Natural killer cell (primary cell): Measurements from ENCODE around the gene RPL10L. TPM values are rescaled to one million over a fixed set of nuclear protein-coding genes. Genes with fewer than 3 reads are reported as not detected.

Source experiments
- ATAC-seq, 3 donors: fragments of 150-1000 bp in 2 of 3; fragments of 200-7000 bp in 1 of 3; cut with Tn5 transposase; 1 replicate in 1 of 3; 2 replicates in 2 of 3; pipeline ENCODE4 v1.10.0; 2021; ENCODE audit warnings: mild to moderate bottlenecking in 2 of 3, moderate library complexity in 2 of 3
- DNase-seq, 2 donors: peaks; one replicate each; pipeline versions ENCODE4 v3.0.0 to v3.0.0-alpha.2; 2013 to 2021; ENCODE audit warnings: mixed read lengths in 1 of 2
- H3K27ac ChIP-seq: one replicate; pipeline ENCODE4 v1.5.1; 2013; ENCODE audit warnings: mild to moderate bottlenecking, low read length
- H3K27me3 ChIP-seq: one replicate; pipeline ENCODE4 v1.6.1; 2013; ENCODE audit warnings: low read length; ENCODE audit not compliant: control insufficient read depth, insufficient read depth
- H3K36me3 ChIP-seq: one replicate; pipeline ENCODE4 v1.6.1; 2013; ENCODE audit warnings: low read length; ENCODE audit not compliant: control insufficient read depth, insufficient read depth
- H3K4me1 ChIP-seq: one replicate; pipeline ENCODE4 v1.6.1; 2013; ENCODE audit warnings: low read length; ENCODE audit not compliant: control insufficient read depth, insufficient read depth
- H3K4me3 ChIP-seq: one replicate; pipeline ENCODE4 v1.5.1; 2013; ENCODE audit warnings: low read length
- H3K9me3 ChIP-seq: one replicate; pipeline ENCODE4 v1.6.1; 2013; ENCODE audit warnings: low read length; ENCODE audit not compliant: control insufficient read depth, insufficient read depth
- H3K27ac Mint-ChIP-seq, 2 donors: one replicate each; pipeline ENCODE4 v1.8.0; 2022; ENCODE audit warnings: mild to moderate bottlenecking in 2 of 2, mixed read lengths in 2 of 2, moderate library complexity in 1 of 2
- H3K27me3 Mint-ChIP-seq, 2 donors: one replicate each; pipeline ENCODE4 v1.8.0; 2022; ENCODE audit warnings: low read depth in 2 of 2, mixed read lengths in 2 of 2
- H3K36me3 Mint-ChIP-seq: one replicate; pipeline ENCODE4 v1.8.0; 2022; ENCODE audit warnings: mixed read lengths
- H3K4me1 Mint-ChIP-seq, 2 donors: one replicate each; pipeline ENCODE4 v1.8.0; 2022; ENCODE audit warnings: mixed read lengths in 2 of 2
- H3K4me3 Mint-ChIP-seq: one replicate; pipeline ENCODE4 v1.8.0; 2022; ENCODE audit warnings: mild to moderate bottlenecking, moderate library complexity, mixed read lengths
- H3K9me3 Mint-ChIP-seq, 2 donors: one replicate each; pipeline ENCODE4 v1.8.0; 2022; ENCODE audit warnings: mixed read lengths in 2 of 2
- CTCF ChIP-seq: fragments of 200-600 bp; IDR thresholded peaks from one replicate; pipeline ENCODE4 v1.8.0; 2022; ENCODE audit warnings: antibody characterized with exemption
- WGBS: methylation state at CpG from one replicate; pipeline ENCODE4 v1.1.7; 2013; ENCODE audit warnings: missing lambda C conversion rate; ENCODE audit not compliant: insufficient coverage; 5-methylcytosine and 5-hydroxymethylcytosine counted together
- intact Hi-C: fragments of 100-400 bp; cut with micrococcal nuclease; formaldehyde crosslinking; loops from one replicate; pipeline ENCODE4 v1.14.2; 2022
- total RNA-seq, 4 donors: library from RNA; stranded (reverse); fragments of 120-200 nt in 1 of 4; gene quantifications; one replicate each; pipeline versions ENCODE4 v1.2.3 to v1.2.4, GENCODE V29; 2013 to 2022

RPL10L gene
- total RNA-seq, 3 donors from 2014 or later (not counting 1 experiment from before 2014, with no cell fraction given): not detected

DNA sequence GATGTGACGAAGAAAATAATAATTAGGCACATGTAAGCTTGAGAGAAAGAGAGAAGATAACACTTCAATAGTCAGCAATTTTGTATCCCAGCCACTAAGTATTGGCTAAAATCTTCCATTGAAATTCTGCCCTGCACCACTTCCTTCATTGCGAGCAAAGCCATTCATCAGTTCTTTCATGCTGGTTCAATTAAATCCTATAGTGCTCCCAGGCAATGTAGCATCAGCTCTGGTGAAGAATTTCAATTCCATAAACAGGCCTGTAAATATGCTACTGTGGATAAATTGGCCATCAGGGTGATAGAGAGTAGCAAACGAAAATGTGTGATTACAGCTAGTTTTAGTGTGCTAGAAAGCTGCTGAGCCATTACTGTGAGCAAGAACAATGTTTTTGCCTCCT is 24.7 kb downstream of the RPL10L start:
- H3K4me1 Mint-ChIP-seq: no peaks in the 10 kb centered on the region
- H3K27me3 Mint-ChIP-seq: no peaks in the 10 kb centered on the region
- intact Hi-C loops: no loop called here
- no peak overlapping the region for H3K27ac Mint-ChIP-seq
- TF ChIP-seq CTCF: no peak
- Histone ChIP-seq H3K4me1 (no peaks in the 10 kb centered on the region), H3K27ac (no peak overlapping the region), H3K36me3 (no peaks in the 10 kb centered on the region), H3K9me3 (no peaks in the 10 kb centered on the region), H3K27me3 (no peaks in the 10 kb centered on the region), H3K4me3 (no peak overlapping the region)
- no peak overlapping the region for H3K4me3 Mint-ChIP-seq
- H3K9me3 Mint-ChIP-seq: peaks cover 28 to 36% of the 10 kb centered on the region in 2 donors
- no peak for ATAC-seq
- no peak for DNase-seq
- H3K36me3 Mint-ChIP-seq: no peaks in the 10 kb centered on the region
- 78% methylated on average over 3 of the region's 3 CpGs for WGBS
